C4-2B (cell line): ENCODE data around the gene XPR1.

Source experiments
- H3K27ac ChIP-seq: fragments of 450-650 bp; 2 replicates; pipeline ENCODE4 v1.5.1; 2017
- ZFX ChIP-seq: fragments of 450-650 bp; IDR thresholded peaks from 2 replicates; pipeline ENCODE4 v1.6.1; 2017
- TF ChIP-seq, protein P1 (sequence below): fragments of 450-650 bp; conservative IDR thresholded peaks from 2 replicates; pipeline ENCODE4 v1.5.1; 2017; ENCODE audit warnings: mild to moderate bottlenecking

Gene XPR1

DNA sequence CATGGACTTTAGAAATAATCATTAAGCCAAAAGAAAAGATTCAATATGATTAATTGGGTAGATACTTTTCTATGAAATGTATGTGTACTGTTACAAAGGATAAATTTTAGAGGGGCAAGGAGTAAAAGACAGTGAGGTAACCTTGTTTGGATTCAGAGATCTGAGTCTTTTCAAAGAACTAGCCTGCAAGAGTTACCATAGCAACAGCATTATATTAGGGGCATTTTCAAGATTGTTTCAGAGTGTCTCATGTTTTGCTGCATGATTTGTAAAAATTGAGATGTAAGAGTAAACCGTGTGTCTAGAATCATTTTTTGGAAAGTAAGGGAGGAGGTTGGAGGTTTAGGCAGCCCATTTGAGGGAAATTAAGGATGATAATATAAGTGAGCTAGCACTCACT, 210.2 kb downstream of the XPR1 start:
- H3K27ac ChIP-seq, result no peak overlapping the region
- TF ChIP-seq, protein P1, sequence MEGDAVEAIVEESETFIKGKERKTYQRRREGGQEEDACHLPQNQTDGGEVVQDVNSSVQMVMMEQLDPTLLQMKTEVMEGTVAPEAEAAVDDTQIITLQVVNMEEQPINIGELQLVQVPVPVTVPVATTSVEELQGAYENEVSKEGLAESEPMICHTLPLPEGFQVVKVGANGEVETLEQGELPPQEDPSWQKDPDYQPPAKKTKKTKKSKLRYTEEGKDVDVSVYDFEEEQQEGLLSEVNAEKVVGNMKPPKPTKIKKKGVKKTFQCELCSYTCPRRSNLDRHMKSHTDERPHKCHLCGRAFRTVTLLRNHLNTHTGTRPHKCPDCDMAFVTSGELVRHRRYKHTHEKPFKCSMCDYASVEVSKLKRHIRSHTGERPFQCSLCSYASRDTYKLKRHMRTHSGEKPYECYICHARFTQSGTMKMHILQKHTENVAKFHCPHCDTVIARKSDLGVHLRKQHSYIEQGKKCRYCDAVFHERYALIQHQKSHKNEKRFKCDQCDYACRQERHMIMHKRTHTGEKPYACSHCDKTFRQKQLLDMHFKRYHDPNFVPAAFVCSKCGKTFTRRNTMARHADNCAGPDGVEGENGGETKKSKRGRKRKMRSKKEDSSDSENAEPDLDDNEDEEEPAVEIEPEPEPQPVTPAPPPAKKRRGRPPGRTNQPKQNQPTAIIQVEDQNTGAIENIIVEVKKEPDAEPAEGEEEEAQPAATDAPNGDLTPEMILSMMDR, result no peak
- no peak for TF ChIP-seq ZFX

DNA sequence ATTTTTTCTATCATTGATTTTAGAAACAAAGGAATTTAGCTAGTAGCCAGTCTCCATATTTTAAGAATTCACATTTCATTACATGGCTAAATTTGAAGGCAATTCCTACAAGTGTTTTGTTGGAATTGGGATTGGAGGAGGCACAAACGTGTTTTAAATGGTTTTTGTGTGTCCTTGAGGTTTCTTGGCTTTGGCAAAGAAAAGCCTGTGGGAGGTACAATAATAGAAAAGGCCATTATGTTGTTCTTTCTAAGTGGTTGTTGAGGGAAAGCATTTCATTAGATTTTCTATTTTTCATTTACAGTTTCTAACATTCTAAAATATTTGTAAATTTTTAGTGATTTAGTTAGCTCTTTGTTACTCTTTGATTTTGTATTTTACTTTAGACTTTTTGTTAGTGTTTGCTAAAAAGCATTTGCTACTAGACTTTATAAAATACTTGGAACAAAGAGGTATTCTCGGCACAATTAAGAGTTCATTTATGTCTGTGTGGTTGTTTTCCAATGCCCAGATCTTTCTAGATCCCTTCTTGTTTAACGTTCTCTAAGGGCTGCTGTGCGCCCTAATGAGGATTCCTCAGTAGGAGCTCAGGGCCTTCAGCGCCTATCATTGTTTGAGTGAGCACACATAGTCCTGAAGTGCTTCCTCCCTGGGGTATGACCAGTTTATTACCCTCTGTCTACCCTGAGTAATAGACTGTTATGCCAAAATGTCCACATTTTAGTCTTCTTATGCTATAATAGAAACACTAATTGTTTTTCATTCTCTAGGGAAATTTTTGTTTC, 210.9 kb downstream of the XPR1 start:
- no peak for TF ChIP-seq ZFX
- TF ChIP-seq, protein P1, result no peak
- H3K27ac ChIP-seq, result no peak overlapping the region

DNA sequence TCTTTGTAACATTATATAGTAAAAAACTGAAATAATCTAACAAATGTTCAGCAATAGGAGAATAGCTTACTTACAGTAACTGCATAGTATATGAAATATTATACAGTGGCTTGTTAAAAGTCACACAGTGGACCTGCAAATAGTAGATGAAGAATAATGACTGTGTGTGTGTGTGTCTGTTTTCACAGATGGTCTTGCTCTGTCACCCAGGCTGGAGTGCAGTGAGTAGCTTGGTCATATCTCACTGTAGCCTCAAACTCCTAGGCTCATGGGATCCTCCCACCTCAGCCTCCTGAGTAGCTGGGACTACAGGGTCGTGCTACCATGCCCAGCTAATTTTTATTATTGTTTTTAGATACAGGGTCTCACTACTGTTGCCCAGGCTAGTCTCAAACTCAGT, 213.5 kb downstream of the XPR1 start:
- no peak overlapping the region for H3K27ac ChIP-seq
- TF ChIP-seq ZFX, result no peak

DNA sequence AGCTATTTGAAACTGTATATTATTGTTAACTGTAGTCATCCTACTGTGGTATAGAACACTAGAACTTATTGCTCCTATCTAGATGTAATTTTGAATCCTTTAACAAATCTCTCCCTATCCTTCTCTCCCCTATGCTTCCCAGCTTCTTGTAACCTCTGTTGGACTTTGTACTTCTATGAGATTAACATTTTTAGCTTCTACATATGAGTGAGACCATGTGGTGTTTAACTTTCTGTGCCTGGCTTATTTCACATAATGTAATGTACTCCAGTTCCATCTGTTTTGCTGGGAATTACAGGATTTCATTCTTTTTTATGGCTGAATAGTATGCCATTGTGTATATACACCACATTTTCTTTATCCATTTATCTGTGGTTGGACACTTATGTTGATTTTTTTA, 216.4 kb downstream of the XPR1 start:
- H3K27ac ChIP-seq, result no peak overlapping the region
- TF ChIP-seq, protein P1, result no peak
- TF ChIP-seq ZFX, result no peak

DNA sequence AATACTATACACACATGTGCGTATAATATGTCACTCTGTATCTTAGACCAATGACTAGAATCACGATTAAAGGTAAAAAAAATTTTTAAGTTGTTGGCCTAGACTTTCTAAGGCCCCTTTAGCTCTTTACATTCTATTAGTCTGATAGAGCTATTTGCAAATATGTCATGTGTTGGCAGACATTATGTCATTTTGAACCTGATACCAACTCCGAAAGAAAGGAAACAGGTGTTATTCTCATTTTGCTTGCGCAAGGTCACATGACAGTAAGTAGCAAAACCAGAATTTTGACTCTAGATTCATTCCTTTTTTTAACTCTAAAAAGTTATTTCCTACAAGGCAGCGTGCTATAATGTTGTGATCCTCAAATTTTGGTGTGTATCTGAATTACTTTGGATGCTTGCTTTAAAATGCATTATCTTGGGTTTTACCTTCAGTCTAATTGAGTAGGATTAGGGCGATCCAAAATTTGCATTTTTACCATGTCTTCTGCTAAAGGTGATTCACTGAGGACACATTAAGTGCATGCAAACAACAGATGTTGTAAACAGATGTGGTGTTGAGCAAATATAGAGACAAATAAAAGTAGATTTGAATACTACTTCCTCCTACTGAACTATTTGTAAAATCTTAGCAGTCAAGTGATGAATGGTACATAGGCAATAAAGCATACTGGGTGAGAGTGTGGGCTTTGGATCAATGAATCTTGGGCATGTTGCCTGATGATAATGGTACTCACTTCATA, 217.4 kb downstream of the XPR1 start:
- H3K27ac ChIP-seq, result no peak overlapping the region
- TF ChIP-seq, protein P1, result no peak
- no peak for TF ChIP-seq ZFX

DNA sequence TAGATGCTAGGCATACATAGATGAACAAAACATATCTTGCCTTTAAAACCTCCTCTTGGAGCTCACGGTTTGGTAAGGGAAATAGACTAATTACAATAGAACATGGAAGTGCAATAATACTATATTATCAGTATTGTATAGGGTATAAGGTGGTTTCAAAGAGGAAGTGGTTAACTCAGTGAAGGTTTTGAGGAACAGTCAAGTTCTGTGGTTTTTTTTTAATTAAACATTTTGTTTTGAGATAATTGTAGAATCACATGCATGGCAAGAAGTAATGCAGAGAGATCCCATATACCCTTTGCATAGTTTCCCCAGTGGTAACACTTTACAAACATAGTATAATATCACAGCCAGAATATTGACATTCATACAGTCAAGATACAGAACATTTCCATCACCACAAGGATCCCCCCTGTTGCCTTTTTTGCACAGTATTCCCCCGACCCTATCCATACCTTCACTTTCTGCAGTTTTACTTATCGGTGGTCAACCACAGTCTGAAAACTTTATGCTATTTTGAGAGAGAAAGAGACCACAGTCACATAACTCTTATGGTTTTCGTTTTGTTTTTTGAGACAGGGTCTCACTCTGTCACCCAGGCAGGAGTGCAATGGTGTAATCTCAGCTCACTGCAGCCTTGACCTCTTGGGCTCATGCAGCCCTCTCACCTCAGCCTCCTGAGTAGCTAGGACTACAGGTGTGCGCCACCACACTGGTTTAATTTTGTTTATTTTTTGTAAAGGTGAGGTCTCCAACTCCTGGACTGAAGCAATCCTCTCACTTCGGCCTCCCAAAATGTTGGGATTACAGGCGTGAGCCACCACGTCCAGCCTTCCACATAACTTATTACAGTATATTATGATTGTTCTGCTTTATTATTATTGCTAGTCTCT, 220.4 kb downstream of the XPR1 start:
- TF ChIP-seq ZFX, result no peak
- TF ChIP-seq, protein P1, result no peak
- H3K27ac ChIP-seq, result no peak overlapping the region

DNA sequence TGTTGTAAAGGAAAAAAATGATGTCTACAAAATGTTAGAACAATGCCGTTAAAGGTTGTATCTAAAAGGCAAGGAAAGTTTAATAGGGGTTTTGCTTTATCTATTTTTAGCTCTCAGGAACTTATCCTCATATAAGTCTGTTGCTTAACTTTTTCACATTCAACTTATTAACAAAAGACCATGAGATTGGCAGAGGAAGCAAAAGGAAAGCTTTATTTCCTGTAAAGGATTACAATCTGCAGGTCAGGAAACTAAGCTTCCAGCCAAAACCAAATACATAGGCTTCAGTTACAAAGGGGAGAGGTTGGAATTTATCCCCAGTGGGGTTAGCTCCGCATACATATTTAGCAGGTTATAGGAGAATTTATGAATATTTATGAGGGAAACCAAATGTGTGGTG, 222.2 kb downstream of the XPR1 start:
- H3K27ac ChIP-seq, result no peak overlapping the region
- TF ChIP-seq, protein P1, result no peak
- TF ChIP-seq ZFX, result no peak
